Kasumi-1 (cell line): ENCODE results near the gene MB21D2.

ENCODE experiments used
- DNase-seq, 2 experiments: peaks; one replicate each; lab custom pipeline; 2025; lab: John Stamatoyannopoulos, UW

MB21D2 gene

DNA sequence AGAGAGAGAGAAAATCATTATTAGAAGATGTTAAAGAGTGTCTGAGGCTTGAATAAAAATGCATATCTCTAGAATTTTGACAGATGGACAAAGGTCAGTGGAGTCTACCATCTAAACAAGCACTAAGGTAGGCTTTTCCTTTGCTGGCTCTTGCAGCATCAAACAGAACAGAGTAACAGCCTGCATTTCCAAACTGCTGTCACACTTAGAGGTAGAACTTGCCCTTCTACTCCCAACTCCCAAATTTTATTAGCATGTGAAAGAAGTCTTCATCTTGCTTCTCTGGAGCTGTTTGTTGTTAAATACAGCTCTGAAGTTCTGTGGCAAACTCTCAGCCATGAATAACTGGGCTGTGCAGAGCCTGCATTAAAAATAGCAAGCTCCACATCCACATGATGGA lies 4.1 kb upstream of the MB21D2 start:
- DNase-seq, result no peak

DNA sequence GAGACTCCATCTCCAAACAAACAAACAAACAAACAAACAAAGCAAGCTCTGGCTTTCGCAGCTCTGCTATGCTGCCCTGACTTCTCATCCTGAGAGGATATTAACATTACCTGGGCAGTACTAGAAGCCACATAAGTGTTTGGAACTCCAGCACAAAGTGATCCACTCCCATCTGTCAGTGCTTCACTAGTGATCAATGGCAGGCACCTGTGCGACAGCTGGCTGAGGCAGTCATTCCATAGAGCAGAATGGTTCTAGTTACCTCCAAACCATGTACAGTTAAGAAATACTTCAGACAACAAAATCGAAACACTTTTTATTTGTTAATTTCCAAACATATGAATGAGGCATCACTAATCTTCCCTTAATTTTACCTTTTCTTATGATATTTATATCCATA lies 2.8 kb upstream of the MB21D2 start:
- no peak for DNase-seq

- no peak for DNase-seq
Observed at GRCh38 chr3:192919901-192920300, 2.2 kb upstream of the MB21D2 start.

DNA sequence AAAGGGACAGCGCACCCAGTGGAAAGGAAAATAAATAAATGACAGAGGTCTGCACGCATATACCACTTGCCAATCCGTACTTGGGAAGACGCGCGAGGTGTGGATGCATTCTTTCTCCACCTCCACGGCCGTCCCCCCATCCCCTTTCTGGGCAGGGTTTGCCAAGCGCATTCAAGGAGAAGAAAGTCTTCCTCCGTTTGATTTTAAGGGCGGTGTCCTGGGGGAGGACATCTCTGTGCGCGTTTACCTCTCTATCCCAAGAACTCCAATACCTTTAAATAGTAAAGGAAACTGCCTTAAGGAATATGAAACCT lies 576 bp upstream of the MB21D2 start:
- no peak for DNase-seq

DNA sequence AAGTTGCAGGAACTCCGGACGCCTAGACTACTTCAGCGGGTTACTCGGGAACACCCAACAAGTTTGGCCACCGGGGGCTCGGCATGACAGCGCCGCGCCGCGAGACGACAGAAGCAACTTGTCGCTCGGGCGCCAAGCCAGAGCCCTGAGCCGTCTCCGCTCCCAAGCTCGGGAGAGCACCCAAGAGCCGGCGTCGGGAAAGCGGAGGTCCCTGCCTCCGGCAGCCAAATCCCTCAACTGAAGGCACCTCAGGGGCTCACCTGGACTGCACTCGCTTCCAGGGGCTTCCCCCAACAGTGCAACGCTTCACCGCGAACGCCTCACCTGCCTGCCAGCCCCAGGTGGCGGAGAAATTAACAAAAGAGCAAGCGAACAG lies 640 bp downstream of the MB21D2 start:
- no peak for DNase-seq

DNA sequence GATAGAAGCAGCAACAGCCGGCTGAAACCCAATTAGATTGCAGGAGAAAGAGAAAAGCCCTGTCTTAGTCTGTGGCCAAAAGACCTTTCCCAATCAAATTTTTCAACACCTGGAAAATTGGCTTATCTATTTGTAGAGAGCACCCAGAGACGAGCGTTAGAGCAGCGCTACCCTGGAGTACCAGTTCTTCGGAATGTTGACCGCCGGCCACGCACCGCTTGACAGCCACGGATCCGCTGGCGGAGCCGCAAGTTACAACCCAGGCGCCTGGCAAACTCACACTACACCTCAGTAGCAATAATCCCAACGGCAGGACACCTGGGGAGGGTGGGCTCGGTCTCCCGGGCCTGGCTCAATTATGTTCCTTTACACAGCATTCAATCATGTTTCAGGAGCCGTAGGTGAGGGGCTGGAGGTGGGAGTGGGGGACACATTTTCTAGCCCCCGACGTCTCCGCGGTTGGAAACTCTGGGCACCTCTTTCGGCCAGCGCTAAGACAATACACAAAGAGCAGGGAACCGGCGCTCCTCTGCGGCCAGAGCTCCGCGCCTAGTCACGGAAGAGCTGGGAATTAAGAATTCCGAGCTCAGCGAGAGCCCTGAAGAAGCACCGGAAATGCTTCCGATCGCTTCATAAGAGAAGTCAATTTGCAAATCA lies 1.2 kb downstream of the MB21D2 start:
- DNase-seq, result no peak

- DNase-seq, result no peak
Observed at GRCh38 chr3:192915722-192916121, 1.9 kb downstream of the MB21D2 start.

GRCh38 chr3:192915304-192915703 lies 2.4 kb downstream of the MB21D2 start:
- peak; percentile 13 to 40 for DNase-seq

DNA sequence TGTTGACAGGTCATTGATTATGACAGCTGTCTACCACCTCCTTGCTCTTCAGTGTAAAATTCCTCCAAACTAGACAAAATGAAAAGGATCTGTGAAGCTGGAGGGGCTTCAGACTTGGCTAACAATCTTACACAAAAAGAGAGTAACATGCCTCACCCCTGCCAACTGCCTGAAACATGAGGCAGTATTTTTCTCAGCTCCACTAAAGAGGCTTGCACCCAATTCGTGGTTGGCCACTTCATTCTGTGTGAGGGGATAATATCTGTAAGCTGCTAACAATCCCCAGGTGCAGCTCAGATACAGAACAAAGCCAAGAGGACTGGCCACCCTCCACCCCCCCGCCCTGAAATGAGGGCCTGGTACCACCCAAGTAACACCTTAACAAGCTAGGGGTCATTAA lies 2.8 kb downstream of the MB21D2 start:
- no peak for DNase-seq

DNA sequence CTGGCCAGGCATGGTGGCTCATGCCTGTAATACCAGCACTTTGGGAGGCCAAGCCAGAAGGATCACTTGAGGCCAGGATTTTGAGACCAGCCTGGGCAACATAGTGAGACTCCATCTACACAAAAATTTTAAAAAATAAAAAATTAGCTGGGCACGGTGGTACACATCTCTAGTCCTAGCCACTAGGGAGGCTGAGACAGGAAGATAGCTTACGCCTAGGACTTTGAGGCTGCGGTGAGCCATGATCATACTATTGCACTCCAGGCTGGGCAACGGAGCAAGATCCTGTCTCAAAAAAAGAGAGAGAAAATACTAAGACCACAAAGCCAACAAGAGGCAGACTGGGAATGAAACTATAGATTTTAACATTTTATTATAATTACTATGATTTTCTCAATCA lies 4.1 kb downstream of the MB21D2 start:
- no peak for DNase-seq

DNA sequence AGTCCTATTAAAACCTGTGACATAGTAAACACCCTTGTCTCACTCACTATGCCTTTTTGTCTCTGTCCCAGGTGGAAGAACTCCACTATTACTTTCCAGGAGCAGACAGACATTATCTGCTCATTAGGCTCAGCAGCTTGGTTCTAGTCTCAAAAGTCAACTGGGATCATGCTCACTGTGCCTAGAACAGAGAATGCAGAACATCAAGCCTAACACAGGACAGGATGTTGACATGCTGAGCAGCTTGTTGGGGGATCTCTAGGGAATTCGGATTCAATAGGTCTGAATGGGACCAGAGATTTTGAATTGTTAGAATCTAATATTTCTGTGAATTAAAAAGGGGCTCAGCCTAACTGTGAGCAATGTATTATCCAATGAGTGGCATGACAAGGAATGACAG lies 6.4 kb downstream of the MB21D2 start:
- no peak for DNase-seq

- DNase-seq, result no peak
Observed at GRCh38 chr3:192907784-192908183, 9.9 kb downstream of the MB21D2 start.

DNA sequence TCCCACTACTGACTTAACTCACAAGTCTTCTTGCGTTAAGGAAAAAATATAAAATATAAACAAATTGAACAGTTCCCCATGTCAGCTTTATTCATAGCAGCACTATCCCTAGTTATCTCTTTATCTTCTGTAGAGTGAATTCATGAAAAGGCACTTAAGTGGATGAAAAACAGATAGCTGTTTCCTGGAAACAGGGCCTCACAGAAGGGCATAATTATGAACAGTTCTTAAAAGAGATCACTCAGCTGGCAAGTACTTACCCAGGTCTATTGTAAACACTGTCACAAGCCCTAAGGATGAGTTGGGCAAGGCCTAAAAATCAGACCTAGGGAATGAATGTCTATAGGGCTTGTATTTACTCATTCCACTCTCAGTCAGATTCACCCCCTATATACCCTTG lies 10.7 kb downstream of the MB21D2 start:
- no peak for DNase-seq

GRCh38 chr3:192905980-192906678 lies 11.5 kb downstream of the MB21D2 start:
- no peak for DNase-seq

GRCh38 chr3:192904632-192905289 lies 12.9 kb downstream of the MB21D2 start:
- no peak for DNase-seq

DNA sequence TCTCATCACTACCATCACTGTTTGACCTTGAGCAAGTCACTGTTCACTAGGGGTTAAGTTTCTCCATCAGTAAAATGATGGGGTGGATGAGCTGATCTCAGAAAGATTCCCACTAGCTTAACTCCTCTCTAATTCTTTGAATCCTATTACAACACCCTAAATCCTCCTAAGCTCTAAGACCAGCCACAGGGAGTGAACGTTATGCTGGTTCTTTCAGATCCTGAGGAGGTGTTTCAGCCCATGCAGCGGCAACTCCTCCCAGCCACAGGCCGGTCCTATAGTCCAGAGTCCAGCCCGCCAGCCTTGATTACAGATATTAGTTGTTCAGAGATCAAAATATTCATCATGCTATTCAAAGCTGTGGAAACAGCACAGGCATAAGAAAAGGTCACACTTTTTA lies 15.1 kb downstream of the MB21D2 start:
- no peak for DNase-seq

DNA sequence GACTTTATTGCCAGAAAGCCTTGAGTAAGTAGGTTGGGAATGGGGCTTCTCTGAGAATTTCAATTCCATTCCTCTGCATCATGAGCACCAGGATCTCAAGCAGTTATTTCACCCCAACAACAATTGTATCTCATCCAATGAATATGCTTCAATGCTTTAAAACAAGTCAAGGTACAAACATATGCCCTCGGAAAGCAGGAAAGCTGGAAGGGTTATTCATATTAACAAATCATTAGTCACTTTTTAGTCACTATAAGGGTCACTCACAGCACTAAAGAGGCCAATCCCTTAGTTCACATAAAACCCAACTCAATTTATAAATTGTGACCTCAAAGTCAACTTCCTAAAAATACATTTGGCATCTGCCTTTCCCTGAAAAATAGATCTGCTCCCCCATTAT lies 16.2 kb downstream of the MB21D2 start:
- DNase-seq, result no peak

- no peak for DNase-seq
Observed at GRCh38 chr3:192899540-192899982, 18.1 kb downstream of the MB21D2 start.

GRCh38 chr3:192897005-192897404 lies 20.7 kb downstream of the MB21D2 start:
- DNase-seq, result no peak

DNA sequence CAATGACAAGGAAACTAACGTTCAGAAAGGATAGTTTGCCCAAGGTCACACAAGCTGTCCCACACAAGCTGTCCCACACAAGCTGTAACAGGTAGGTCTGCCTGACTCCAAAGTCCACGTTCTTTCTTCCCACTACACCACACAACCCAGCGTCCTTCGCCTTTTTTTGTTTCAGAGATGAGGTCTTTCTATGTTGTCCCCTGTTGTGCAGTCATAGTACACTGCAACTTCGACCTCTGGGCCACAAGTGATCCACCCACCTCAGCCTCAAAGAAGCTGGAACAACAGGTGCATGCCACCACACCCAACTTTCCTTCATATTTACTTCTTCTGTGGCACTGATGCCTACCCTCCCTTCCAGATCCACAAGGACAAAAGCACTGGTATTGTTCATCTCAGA lies 21.4 kb downstream of the MB21D2 start:
- DNase-seq, result no peak

DNA sequence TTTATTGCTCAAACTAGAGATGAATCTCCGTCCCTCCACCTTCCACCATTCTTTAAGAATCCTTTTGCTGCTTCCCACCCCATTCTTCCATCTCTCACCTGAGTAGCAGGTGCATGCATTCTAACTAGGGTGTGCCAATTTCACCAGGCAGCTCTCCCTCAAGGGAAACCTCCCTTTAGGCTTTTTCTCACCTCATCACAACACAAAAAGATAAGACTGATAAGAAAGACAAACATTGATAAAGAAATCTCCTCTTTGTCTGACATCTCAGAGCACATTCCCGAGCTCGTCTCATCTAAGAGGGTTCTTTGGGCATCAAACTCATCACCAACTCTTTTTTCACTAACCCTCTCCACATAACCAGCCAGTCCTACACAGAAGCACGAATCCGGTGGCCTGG lies 23.0 kb downstream of the MB21D2 start:
- DNase-seq, result no peak

GRCh38 chr3:192892981-192893700 lies 24.5 kb downstream of the MB21D2 start:
- no peak for DNase-seq
